Stimulated activated CD4-positive, alpha-beta T cell treated with anti-CD3 and anti-CD28 coated beads, Interleukin-15, amount 100 ng/mL, for 24 hours (primary cell): Measurements from ENCODE around the gene OR6C65.
"Not testable (repeated sequence)": the region's sequence is repeated elsewhere in the genome, so short reads cannot be mapped to it uniquely, and the experiment has no call there.

Source experiments
- DNase-seq: peaks from one replicate; pipeline ENCODE4 v3.0.0-alpha.2; 2020

The OR6C65 gene

DNA sequence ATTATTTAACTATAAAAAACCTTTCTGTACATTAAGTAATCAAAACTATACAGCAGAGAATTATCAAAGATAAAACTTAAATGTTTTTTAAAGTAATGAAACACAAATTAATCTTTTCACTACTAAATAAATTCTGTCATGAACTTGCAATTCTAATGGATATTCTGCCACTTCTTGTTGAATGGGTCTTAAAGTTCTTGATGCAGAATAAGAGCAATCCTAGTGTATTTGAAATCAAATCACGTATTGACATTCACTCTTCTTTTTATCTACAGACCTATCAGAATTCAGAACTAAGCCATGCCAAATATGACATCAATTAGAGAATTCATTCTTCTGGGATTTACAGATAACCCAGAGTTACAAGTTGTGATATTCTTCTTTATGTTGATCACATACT, at the start of gene OR6C65:
TSS of gene OR6C65 (plus strand) at position 301 of the 400 bp plus-strand sequence. CDS start at position 301, 0 bp downstream.
- DNase-seq, result no peak

- DNase-seq, result not testable (repeated sequence)
Observed at GRCh38 chr12:55355338-55355737, 45.0 kb upstream of the OR6C65 start.

GRCh38 chr12:55362675-55363074, 37.7 kb upstream of the OR6C65 start, which contains the start of gene OR6C75:
OR6C75 (plus strand) TSS chr12:55362975; CDS start chr12:55365111, 2,136 bp downstream.
- DNase-seq, result no peak

GRCh38 chr12:55365086-55365485, 35.2 kb upstream of the OR6C65 start:
- DNase-seq, result no peak

DNA sequence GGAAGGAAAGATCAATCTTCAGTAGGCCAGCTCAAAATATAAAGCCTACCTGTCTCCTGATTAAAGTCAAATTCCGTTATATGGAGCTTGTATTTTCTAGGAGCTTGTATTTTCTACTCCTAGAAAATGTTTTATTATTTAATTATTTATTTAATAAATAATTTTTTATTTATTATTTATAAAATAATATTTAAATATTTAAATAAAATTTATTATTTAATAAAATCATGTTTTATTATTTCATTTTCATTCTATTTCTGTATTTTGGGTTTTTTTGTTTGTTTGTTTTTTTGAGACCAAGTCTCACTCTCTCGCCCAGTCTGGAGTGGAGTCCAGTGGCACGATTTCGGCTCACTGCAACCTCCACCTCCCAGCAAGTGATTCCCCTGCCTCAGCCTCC, 27.8 kb upstream of the OR6C65 start:
- no peak for DNase-seq

GRCh38 chr12:55385891-55386290, 14.4 kb upstream of the OR6C65 start:
- DNase-seq, result no peak

GRCh38 chr12:55392032-55392795, 8.1 kb upstream of the OR6C65 start:
- no peak for DNase-seq

GRCh38 chr12:55396326-55396725, 4.0 kb upstream of the OR6C65 start:
- DNase-seq, result no peak

DNA sequence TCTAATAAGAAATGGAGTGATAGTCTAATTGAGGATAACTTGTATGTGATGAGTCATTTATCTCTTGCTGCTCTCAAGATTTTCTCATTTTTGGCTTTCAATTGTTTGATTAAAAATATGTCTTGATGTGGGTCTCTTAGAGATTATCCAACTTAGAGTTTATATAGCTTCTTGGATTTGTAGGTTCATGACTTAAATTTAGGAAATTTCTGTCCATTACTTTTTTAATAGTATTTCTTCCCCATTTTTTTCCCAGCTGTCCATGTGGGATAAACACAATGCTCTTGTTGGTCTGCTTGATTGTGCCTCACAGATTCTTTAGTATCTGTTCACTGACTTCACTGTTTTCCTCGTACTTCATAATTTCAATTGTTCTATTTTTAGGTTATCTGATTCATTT, 7.5 kb downstream of the OR6C65 start:
- DNase-seq, result no peak

- not testable (repeated sequence) for DNase-seq
Observed at GRCh38 chr12:55409133-55409532, 8.8 kb downstream of the OR6C65 start.

DNA sequence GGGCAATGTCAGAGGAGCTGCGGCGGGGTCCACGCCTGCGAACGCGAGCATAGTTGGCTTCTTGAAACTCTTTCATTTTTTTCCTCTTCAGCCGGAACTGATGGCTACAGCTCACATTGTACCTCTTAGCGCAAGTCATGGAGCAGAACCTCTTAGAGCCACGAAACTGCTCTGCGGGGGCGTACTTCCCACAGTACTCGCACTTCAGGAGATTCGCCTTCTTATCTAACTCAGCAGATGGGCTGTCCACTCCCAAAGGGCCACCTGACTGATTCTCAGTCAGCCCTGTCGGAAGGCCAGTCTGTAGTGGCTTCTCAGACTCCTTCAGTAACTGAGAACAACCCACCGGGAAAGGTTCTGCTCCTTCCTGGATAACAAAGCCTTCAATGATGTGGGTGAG, 11.8 kb downstream of the OR6C65 start:
- DNase-seq, result not testable (repeated sequence)

GRCh38 chr12:55413498-55414388, 13.4 kb downstream of the OR6C65 start:
- DNase-seq, result not testable (repeated sequence)

GRCh38 chr12:55414396-55414823, 14.1 kb downstream of the OR6C65 start:
- DNase-seq, result not testable (repeated sequence)

DNA sequence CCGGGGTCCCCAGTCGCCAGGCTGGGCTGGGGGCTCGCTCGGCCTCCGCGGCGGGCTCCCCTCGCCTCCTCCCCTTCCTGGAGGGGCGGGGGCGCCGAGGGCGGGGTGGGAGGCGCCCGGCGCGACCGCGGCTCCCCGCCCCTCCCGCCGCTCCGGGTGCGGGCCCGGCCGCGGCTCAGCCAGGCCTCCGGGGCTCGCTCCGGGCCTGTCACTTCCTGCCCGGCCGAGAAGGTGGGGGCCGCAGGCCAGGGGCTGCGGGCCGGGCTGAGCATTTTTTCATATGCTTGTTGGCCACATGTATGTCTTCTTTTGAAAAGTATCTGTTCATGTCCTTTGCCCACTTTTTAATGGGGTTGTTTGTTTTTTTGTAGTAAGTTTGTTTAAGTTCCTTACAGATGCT, 14.6 kb downstream of the OR6C65 start:
- not testable (repeated sequence) for DNase-seq

DNA sequence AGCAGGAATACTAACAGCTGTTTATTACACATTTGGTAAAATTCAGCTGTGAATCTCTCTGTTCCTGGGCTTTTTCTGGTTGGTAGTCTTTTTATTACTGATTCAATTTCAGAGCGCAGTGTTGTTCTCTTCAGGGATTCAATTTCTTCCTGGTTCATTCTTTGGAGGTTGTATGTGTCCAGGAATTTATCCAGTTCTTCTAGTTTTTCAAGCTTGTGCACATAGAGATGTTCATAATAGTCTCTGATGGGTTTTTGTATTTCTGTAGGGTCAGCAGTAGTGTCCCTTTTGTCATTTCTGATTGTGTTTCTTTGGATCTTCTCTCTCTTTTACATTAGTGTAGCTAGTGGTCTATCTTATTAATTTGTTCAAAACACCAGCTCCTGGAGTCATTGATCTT, 16.6 kb downstream of the OR6C65 start:
- no peak for DNase-seq

- no peak for DNase-seq
Observed at GRCh38 chr12:55420307-55420962, 20.1 kb downstream of the OR6C65 start.

DNA sequence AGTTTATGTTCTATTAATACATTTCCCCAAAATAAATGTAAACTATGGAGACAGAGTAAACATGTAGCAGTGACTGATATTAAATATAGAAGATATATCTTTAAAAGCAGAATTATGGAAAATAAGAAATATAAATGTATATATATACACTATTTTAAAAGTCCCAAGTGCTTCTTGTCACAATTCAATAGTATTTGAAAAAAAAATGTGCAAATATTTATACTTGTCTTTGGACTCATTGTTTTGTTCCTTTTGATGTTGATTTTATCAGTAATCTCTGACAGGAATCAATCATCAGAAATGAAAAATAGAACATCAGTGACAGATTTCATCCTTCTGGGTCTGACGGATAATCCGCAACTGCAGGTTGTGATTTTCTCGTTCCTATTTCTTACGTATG, 25.6 kb downstream of the OR6C65 start, which contains the start of gene OR6C76:
TSS of gene OR6C76 (plus strand) at position 301 of the 400 bp plus-strand sequence. CDS start at position 301, 0 bp downstream.
- no peak for DNase-seq

DNA sequence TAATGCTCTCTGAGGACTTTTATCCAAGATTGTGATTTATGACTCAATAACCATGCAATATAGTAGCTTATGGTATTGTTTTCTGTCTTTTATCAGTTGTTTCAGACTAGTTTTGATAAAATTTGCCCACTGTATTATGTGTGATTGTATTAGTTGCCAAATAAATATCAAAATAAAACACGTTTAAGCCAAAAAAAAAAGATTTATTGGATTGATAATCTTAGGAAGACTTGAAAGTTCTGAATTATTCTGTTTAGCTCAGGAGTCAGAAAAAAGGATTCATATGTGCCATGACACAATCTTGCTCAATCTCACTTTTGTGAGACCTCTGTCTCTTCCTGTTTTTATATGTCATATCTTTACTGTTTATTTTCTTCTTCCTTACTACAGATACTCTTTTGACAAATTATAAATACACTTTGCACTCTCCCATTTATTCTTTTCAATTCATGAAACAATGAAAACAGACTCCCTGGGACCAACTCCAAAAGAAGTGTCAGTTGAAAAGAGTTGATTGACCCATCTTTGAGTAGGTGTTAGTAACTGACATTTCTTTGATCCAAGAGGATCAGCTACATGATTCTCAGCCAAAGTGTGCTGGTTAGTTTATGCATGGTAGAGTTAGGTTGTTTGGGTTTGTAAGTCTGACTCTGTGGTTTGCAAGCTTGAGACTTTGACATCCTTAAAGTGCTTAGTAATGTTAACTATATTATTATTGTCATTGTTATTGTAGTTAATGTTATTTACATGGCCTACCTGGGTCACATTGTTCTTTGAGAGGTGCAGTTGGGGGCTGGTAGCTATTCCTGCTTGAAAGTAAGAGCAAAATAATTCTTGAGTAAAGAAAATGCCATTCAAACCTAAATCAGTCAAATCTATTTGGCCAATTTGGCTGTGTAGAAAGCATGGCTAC, 28.3 kb downstream of the OR6C65 start:
- no peak for DNase-seq

- DNase-seq, result not testable (repeated sequence)
Observed at GRCh38 chr12:55441233-55441632, 40.9 kb downstream of the OR6C65 start.

DNA sequence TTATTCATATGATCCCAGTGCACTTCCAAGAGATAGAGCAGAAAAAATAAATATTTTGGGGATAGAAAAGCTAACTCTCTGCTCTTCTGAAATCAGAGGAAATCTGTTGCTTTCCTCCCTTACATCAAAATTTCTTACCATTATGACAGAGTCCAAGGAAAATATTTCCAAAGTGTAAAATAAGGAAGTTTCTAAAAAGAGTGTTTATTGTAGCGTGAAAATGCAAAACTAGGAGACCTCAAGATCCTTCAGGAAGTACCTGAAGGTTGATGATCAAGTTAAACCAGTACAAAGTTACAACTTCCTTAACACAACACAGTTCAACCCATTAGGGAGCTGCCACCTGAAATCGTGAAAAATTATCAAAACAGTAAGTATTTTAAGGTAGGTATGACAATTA, 43.4 kb downstream of the OR6C65 start, which contains the start of gene OR6C2:
TSS of gene OR6C2 (plus strand) at position 301 of the 400 bp plus-strand sequence. CDS start 8,138 bp downstream, outside the sequence.
- no peak for DNase-seq

DNA sequence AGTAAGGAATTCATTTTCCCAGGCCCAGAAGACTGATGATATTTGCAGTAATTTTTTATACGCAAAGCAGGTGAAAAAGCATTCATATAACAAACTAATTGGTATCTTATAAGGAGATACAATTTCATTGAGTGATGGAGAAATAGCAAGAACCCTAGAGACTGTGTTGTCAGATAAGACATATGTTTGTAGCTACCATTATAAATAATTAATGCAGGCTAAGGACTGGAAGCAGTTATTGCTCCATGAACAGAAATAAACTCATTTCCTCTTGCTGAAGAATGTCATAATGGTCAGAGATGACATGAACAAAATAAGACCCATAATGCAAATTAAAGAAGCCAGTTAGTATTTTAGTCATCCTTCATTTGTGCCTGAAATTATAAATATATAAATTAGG, 45.0 kb downstream of the OR6C65 start:
- no peak for DNase-seq

DNA sequence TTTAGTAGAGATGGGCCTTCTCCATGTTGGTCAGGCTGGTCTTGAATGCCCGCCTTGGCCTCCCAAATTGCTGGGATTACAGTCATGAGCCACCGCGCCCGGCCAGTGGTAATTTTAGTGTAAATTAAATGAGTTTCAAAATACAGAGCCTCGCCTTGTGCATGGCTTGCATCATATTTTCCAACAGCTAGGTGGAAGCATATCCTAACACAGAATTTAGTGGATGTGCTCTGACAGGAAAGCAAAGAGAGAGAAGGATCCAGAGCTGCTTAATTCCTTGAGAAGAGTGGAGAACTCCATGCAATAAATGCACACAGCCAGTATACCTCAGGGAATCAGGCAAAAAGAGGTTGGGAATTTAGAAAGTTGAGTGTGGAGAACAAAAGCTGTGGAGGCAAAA, 46.0 kb downstream of the OR6C65 start:
- no peak for DNase-seq
